Calu3 (cell line): ENCODE results near the gene RHEBL1. TPM values are rescaled to one million over a fixed set of nuclear protein-coding genes. Genes with fewer than 3 reads are reported as not detected.

Source experiments
- BruUV-seq: library from RNA; stranded (reverse); fragments of 400-500 nt; replicated peaks from 2 replicates; lab custom pipeline; 2021; lab: Mats Ljungman, UMichigan
- CTCF ChIA-PET: fragments of 300-600 bp; sonication (Branson Sonifier 250); formaldehyde crosslinking; loops from one replicate; lab custom pipeline; 2022; ENCODE audit warnings: antibody characterized with exemption; lab: Charles Lee
- DNase-seq: peaks from one replicate; pipeline ENCODE4 v3.0.0; 2022
- H3K27ac Mint-ChIP-seq: one replicate; pipeline ENCODE4 v1.8.0; 2022; ENCODE audit warnings: mixed read lengths; ENCODE audit not compliant: unreplicated experiment
- H3K27me3 Mint-ChIP-seq: one replicate; pipeline ENCODE4 v1.8.0; 2022; ENCODE audit warnings: mixed read lengths; ENCODE audit not compliant: unreplicated experiment
- H3K36me3 Mint-ChIP-seq: one replicate; pipeline ENCODE4 v1.8.0; 2022; ENCODE audit warnings: mild to moderate bottlenecking, moderate library complexity, mixed read lengths; ENCODE audit not compliant: insufficient read depth, unreplicated experiment
- H3K4me1 Mint-ChIP-seq: one replicate; pipeline ENCODE4 v1.8.0; 2022; ENCODE audit warnings: mild to moderate bottlenecking, low read depth, mixed read lengths; ENCODE audit not compliant: unreplicated experiment
- H3K4me3 Mint-ChIP-seq: one replicate; pipeline ENCODE4 v1.8.0; 2022; ENCODE audit warnings: mild to moderate bottlenecking, low read depth, moderate library complexity, mixed read lengths; ENCODE audit not compliant: unreplicated experiment
- H3K9me3 Mint-ChIP-seq: one replicate; pipeline ENCODE4 v1.8.0; 2022; ENCODE audit warnings: low read depth, mixed read lengths; ENCODE audit not compliant: unreplicated experiment
- CTCF ChIP-seq: fragments of 200-600 bp; IDR thresholded peaks from one replicate; pipeline ENCODE4 v1.8.0; 2022; ENCODE audit warnings: antibody characterized with exemption; ENCODE audit not compliant: unreplicated experiment
- intact Hi-C: fragments of 100-400 bp; cut with micrococcal nuclease; formaldehyde crosslinking; loops from one replicate; pipeline ENCODE4 v1.10.0; 2022; ENCODE audit not compliant: unreplicated experiment
- total RNA-seq: library from RNA; stranded (reverse); gene quantifications from 2 replicates; pipeline ENCODE4 v1.2.3, GENCODE V29; 2022

RHEBL1 gene
- total RNA-seq, 1 experiment from 2014 or later: 2.0 TPM

GRCh38 chr12:49060237-49061156 lies 9.3 kb downstream of the RHEBL1 start, which contains the start of gene KMT2D:
Gene KMT2D (minus strand): TSS chr12:49060794. CDS start chr12:49055324, 5,470 bp downstream.
- peak within 1 kb of the TSS; percentile 79 for H3K4me3 Mint-ChIP-seq
- CTCF ChIA-PET: interaction anchor here (0.6 kb wide), 1 partner anchor 238 kb away, joined by 3 read pairs; no protein-coding TSS in a partner anchor
- no peaks in the 10 kb centered on the region for H3K9me3 Mint-ChIP-seq
- peaks cover 42% of the 10 kb centered on the region for H3K36me3 Mint-ChIP-seq
- no peak for TF ChIP-seq CTCF
- intact Hi-C loops: no loop called here
- H3K27ac Mint-ChIP-seq: peak within 1 kb of the TSS; percentile 77
- peaks cover 29% of the 10 kb centered on the region for H3K4me1 Mint-ChIP-seq
- H3K27me3 Mint-ChIP-seq: no peaks in the 10 kb centered on the region
- peak; percentile 83 for DNase-seq
- no TSS peak for BruUV-seq

- no peak for TF ChIP-seq CTCF
- no peaks in the 10 kb centered on the region for H3K27me3 Mint-ChIP-seq
- intact Hi-C loops: no loop called here
- CTCF ChIA-PET: interaction anchor here (1.0 kb wide), 1 partner anchor 61 kb away, joined by 3 read pairs; no protein-coding TSS in a partner anchor
- peak overlapping the region; percentile 77 for H3K27ac Mint-ChIP-seq
- peaks cover 32% of the 10 kb centered on the region for H3K4me1 Mint-ChIP-seq
- H3K9me3 Mint-ChIP-seq: no peaks in the 10 kb centered on the region
- DNase-seq: peak; percentile 13
- BruUV-seq: TSS peak; percentile 20
- peaks cover 42% of the 10 kb centered on the region for H3K36me3 Mint-ChIP-seq
- peak overlapping the region; percentile 79 for H3K4me3 Mint-ChIP-seq
Observed at GRCh38 chr12:49059299-49060171, 10.2 kb downstream of the RHEBL1 start.

GRCh38 chr12:49059045-49059298 lies 10.8 kb downstream of the RHEBL1 start:
- intact Hi-C loops: no loop called here
- no peak for TF ChIP-seq CTCF
- no TSS peak for BruUV-seq
- peak overlapping the region; percentile 79 for H3K4me3 Mint-ChIP-seq
- H3K36me3 Mint-ChIP-seq: peaks cover 42% of the 10 kb centered on the region
- H3K4me1 Mint-ChIP-seq: peaks cover 27% of the 10 kb centered on the region
- H3K27ac Mint-ChIP-seq: peak overlapping the region; percentile 77
- CTCF ChIA-PET: interaction anchor here (1.0 kb wide), 1 partner anchor 62 kb away, joined by 3 read pairs; no protein-coding TSS in a partner anchor
- H3K27me3 Mint-ChIP-seq: no peaks in the 10 kb centered on the region
- DNase-seq: no peak
- H3K9me3 Mint-ChIP-seq: no peaks in the 10 kb centered on the region

GRCh38 chr12:49058366-49059044 lies 11.3 kb downstream of the RHEBL1 start:
- no TSS peak for BruUV-seq
- TF ChIP-seq CTCF: no peak
- CTCF ChIA-PET: interaction anchor here (1.0 kb wide), 1 partner anchor 62 kb away, joined by 3 read pairs; no protein-coding TSS in a partner anchor
- peak overlapping the region; percentile 79 for H3K4me3 Mint-ChIP-seq
- H3K9me3 Mint-ChIP-seq: no peaks in the 10 kb centered on the region
- no peaks in the 10 kb centered on the region for H3K27me3 Mint-ChIP-seq
- H3K27ac Mint-ChIP-seq: peak overlapping the region; percentile 77
- H3K36me3 Mint-ChIP-seq: peaks cover 42% of the 10 kb centered on the region
- no peak for DNase-seq
- H3K4me1 Mint-ChIP-seq: peaks cover 23% of the 10 kb centered on the region
- intact Hi-C loops: no loop called here
